Ascending aorta (tissue), 2 donors: ENCODE measurements around the gene GYPC. TPM values are rescaled to one million over a fixed set of nuclear protein-coding genes. Genes with fewer than 3 reads are reported as not detected.

Experiments used
- DNase-seq, 2 donors: peaks; one replicate each; pipeline ENCODE4 v3.0.0-alpha.2; 2019; ENCODE audit warnings: low spot score in 2 of 2
- H3K27ac ChIP-seq, 2 donors: fragments of 200-600 bp; sonication (generic); one replicate each; pipeline ENCODE4 v1.5.1; 2016 to 2017; ENCODE audit warnings: mild to moderate bottlenecking in 1 of 2
- H3K27me3 ChIP-seq: fragments of 200-600 bp; sonication (generic); one replicate; pipeline ENCODE4 v1.5.1; 2017
- H3K36me3 ChIP-seq, 2 donors: fragments of 200-600 bp; sonication (generic); one replicate each; pipeline ENCODE4 v1.5.1; 2016
- H3K4me1 ChIP-seq, 2 donors: fragments of 200-600 bp; sonication (generic); one replicate each; pipeline ENCODE4 v1.5.1; 2016 to 2017; ENCODE audit warnings: mild to moderate bottlenecking in 1 of 2
- H3K4me3 ChIP-seq, 2 donors: fragments of 200-600 bp; sonication (generic); one replicate each; pipeline ENCODE4 v1.5.1; 2016 to 2017; ENCODE audit warnings: mild to moderate bottlenecking in 1 of 2
- H3K9me3 ChIP-seq, 2 donors: fragments of 200-600 bp; sonication (generic); one replicate each; pipeline ENCODE4 v1.5.1; 2016
- CTCF ChIP-seq, 3 experiments: fragments of 200-600 bp in 2 of 3; fragments of 450-650 bp in 1 of 3; sonication (generic) in 2 of 3; IDR thresholded peaks; one replicate each; pipeline ENCODE4 v1.5.1; 2016 to 2019; ENCODE audit warnings: antibody characterized with exemption in 3 of 3, mild to moderate bottlenecking in 1 of 3, moderate library complexity in 1 of 3
- intact Hi-C: fragments of 100-400 bp; cut with DNase I; formaldehyde crosslinking; loops from one replicate; pipeline ENCODE4 v1.15.1; 2023
- total RNA-seq: library from RNA; depleted of rRNA; stranded (reverse); fragments of >200 nt; gene quantifications from one replicate; pipeline ENCODE4 v1.1.0, GENCODE V29; 2016

Gene GYPC
- total RNA-seq, 1 donor from 2014 or later: 94.7 TPM

- intact Hi-C loops: no loop called here
- Histone ChIP-seq H3K27me3 (no peaks in the 10 kb centered on the region), H3K27ac (no peak overlapping the region), H3K9me3 (no peaks in the 10 kb centered on the region), H3K36me3 (no peaks in the 10 kb centered on the region), H3K4me3 (no peak overlapping the region), H3K4me1 (peaks cover 0 to 2% of the 10 kb centered on the region in 2 donors)
- no peak for TF ChIP-seq CTCF (IDR thresholded peaks at IDR 0.05)
- no peak for DNase-seq
Measured at GRCh38 chr2:126717928-126718327, 62.0 kb downstream of the GYPC start.

GRCh38 chr2:126719191-126719832 is 63.4 kb downstream of the GYPC start:
- H3K9me3 ChIP-seq: peaks cover 0 to under 1% of the 10 kb centered on the region in 2 donors
- peak overlapping the region; percentile 1 to 5 for H3K27ac ChIP-seq
- DNase-seq: no peak
- TF ChIP-seq CTCF (IDR thresholded peaks at IDR 0.05): no peak
- peaks cover 0 to 8% of the 10 kb centered on the region in 2 donors for H3K4me1 ChIP-seq
- H3K4me3 ChIP-seq: no peak overlapping the region
- intact Hi-C loops: no loop called here
- no peaks in the 10 kb centered on the region for H3K36me3 ChIP-seq
- H3K27me3 ChIP-seq: no peaks in the 10 kb centered on the region

- no peaks in the 10 kb centered on the region for H3K27me3 ChIP-seq
- H3K9me3 ChIP-seq: peaks cover 0 to 6% of the 10 kb centered on the region in 2 donors
- peak overlapping the region; percentile 5 to 7 for H3K27ac ChIP-seq
- peaks cover 0 to 8% of the 10 kb centered on the region in 2 donors for H3K4me1 ChIP-seq
- H3K36me3 ChIP-seq: no peaks in the 10 kb centered on the region
- DNase-seq: no peak
- intact Hi-C loops: no loop called here
- H3K4me3 ChIP-seq: no peak overlapping the region
- no peak for TF ChIP-seq CTCF (IDR thresholded peaks at IDR 0.05)
Measured at GRCh38 chr2:126719833-126720351, 63.9 kb downstream of the GYPC start.

- Histone ChIP-seq H3K36me3 (no peaks in the 10 kb centered on the region), H3K9me3 (peaks cover 0 to 13% of the 10 kb centered on the region in 2 donors), H3K4me1 (peaks cover 0 to 8% of the 10 kb centered on the region in 2 donors), H3K27ac (no peak overlapping the region), H3K4me3 (no peak overlapping the region), H3K27me3 (no peaks in the 10 kb centered on the region)
- DNase-seq: no peak
- intact Hi-C loops: no loop called here
- no peak for TF ChIP-seq CTCF (IDR thresholded peaks at IDR 0.05)
Measured at GRCh38 chr2:126720638-126721037, 64.7 kb downstream of the GYPC start.

GRCh38 chr2:126722081-126722480 is 66.1 kb downstream of the GYPC start:
- Histone ChIP-seq H3K27ac (no peak overlapping the region), H3K9me3 (peaks cover 0 to 19% of the 10 kb centered on the region in 2 donors), H3K27me3 (no peaks in the 10 kb centered on the region), H3K36me3 (no peaks in the 10 kb centered on the region), H3K4me3 (no peak overlapping the region), H3K4me1 (peaks cover 0 to 8% of the 10 kb centered on the region in 2 donors)
- TF ChIP-seq CTCF (IDR thresholded peaks at IDR 0.05): no peak
- intact Hi-C loops: no loop called here
- DNase-seq: no peak
